GM12874 (cell line): ENCODE results near the gene HIRA.

Source experiments
- CTCF ChIP-seq: IDR thresholded peaks from 2 replicates; pipeline ENCODE4 v1.5.1; 2011; ENCODE audit warnings: low read depth, mild to moderate bottlenecking, control low read depth, low read length, moderate library complexity; ENCODE audit not compliant: insufficient read depth

The HIRA gene

GRCh38 chr22:19419464-19420178 lies 11.9 kb downstream of the HIRA start:
- no peak for TF ChIP-seq CTCF

- no peak for TF ChIP-seq CTCF
Measured at GRCh38 chr22:19419086-19419463, 12.5 kb downstream of the HIRA start.

GRCh38 chr22:19412923-19413322 lies 18.6 kb downstream of the HIRA start:
- TF ChIP-seq CTCF: no peak

- no peak for TF ChIP-seq CTCF
Measured at GRCh38 chr22:19412478-19412877, 19.1 kb downstream of the HIRA start.

GRCh38 chr22:19411690-19412045 lies 19.9 kb downstream of the HIRA start:
- TF ChIP-seq CTCF: no peak

GRCh38 chr22:19410941-19411689 lies 20.4 kb downstream of the HIRA start:
- no peak for TF ChIP-seq CTCF

- TF ChIP-seq CTCF: no peak
Measured at GRCh38 chr22:19407649-19408606, 23.6 kb downstream of the HIRA start.
